Measurements from ENCODE around the gene ANKRD39. TPM values are rescaled to one million over a fixed set of nuclear protein-coding genes. Genes with fewer than 3 reads are reported as not detected.
A peak's percentile ranks its signal among the peaks of the same experiment; 100 is the strongest.

ANKRD39 gene
- total and polyA plus RNA-seq, 10 of the 15 experiments (the other 5 are each of a cell fraction or from before 2014, with no cell fraction given), result 7.4 to 36.2 (median 23.7) TPM

DNA sequence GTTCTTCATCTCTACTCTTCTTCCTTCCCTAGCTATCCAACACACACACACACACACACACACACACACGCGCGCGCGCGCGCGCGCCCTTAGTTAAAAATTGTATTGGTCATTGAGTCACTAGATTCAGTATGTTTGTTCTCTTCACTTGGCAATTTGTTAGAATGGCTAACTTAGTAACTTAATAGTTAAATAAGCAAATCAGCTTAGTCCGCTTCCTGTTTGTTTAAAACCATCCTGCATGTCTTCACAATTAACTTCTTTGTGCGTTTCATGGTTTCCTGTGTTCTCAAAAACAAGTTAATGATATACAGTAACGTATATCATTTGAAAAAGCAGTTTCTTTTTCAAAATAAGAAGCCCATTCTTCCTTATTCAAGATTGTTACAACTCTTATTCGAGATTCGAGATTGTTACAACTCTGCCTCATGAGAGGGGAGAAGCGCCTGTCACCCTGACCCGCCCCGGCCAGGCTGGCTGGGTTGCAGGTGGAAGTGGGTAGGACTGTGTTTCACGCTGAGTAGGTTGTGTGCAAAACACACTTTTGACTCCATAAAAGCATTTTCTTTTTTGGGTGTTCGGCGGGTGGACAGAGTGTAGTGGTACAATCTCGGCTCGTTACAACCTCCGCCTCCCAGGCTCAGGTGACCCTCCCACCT lies 51.2 kb downstream of the ANKRD39 start:
- in situ Hi-C loops (cut with MboI), result no loop called here
- H3K4me2 ChIP-seq (ENCODE audit: control insufficient read depth, insufficient read depth), result peak overlapping the region; percentile 51
- TF ChIP-seq, protein P1, sequence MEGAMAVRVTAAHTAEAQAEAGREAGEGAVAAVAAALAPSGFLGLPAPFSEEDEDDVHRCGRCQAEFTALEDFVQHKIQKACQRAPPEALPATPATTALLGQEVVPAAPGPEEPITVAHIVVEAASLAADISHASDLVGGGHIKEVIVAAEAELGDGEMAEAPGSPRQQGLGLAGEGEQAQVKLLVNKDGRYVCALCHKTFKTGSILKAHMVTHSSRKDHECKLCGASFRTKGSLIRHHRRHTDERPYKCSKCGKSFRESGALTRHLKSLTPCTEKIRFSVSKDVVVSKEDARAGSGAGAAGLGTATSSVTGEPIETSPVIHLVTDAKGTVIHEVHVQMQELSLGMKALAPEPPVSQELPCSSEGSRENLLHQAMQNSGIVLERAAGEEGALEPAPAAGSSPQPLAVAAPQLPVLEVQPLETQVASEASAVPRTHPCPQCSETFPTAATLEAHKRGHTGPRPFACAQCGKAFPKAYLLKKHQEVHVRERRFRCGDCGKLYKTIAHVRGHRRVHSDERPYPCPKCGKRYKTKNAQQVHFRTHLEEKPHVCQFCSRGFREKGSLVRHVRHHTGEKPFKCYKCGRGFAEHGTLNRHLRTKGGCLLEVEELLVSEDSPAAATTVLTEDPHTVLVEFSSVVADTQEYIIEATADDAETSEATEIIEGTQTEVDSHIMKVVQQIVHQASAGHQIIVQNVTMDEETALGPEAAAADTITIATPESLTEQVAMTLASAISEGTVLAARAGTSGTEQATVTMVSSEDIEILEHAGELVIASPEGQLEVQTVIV (IDR thresholded peaks at IDR 0.05; ENCODE audit: borderline replicate concordance, partially characterized antibody), result no peak
- TF ChIP-seq PRDM15 (CRISPR knock-in tag; IDR thresholded peaks at IDR 0.05) (no peak), SUZ12 (IDR thresholded peaks at IDR 0.05; ENCODE audit: unreplicated experiment) (no peak), IKZF1 (conservative IDR thresholded peaks at IDR 0.05) (no peak), IRF4 (IDR thresholded peaks at IDR 0.05; ENCODE audit: low read depth, low read length) (no peak), PAX5 (IDR thresholded peaks at IDR 0.05; ENCODE audit: borderline replicate concordance, low read depth, low read length) (no peak), BACH1 (IDR thresholded peaks at IDR 0.05; ENCODE audit: borderline replicate concordance) (no peak), WRNIP1 (IDR thresholded peaks at IDR 0.05; ENCODE audit: borderline replicate concordance, low read depth, low read length) (no peak), RAD21 (IDR thresholded peaks at IDR 0.05; ENCODE audit: insufficient read depth, low read depth, low read length) (no peak), MLLT1 (IDR thresholded peaks at IDR 0.05) (peak; percentile 75; the same call in 1 of the 2 replicates)

More for the DNA sequence above, 51.2 kb downstream of the ANKRD39 start:
- POLR2A ChIA-PET, result interaction anchor here (0.6 to 0.7 kb wide), 2 partner anchors 33 to 47 kb away, joined by 3 to 4 read pairs; no protein-coding TSS in a partner anchor
- intact Hi-C loops (cut with micrococcal nuclease; ENCODE audit: unreplicated experiment), result no loop called here
- Histone ChIP-seq H3K4me1 (ENCODE audit: control insufficient read depth, insufficient read depth, low read length) (peaks cover 13% of the 10 kb centered on the region), H3K27me3 (replicated peaks in 1 of 2; ENCODE audit: control insufficient read depth in 2 of 2, insufficient read depth in 2 of 2, low read length in 1 of 2) (no peaks in the 10 kb centered on the region), H3K79me2 (ENCODE audit: control insufficient read depth, insufficient read depth, low read length) (no peaks in the 10 kb centered on the region), H2AFZ (ENCODE audit: control insufficient read depth, low read depth, low read length) (peak overlapping the region; percentile 35), H3K4me3 (0 out of 2 replicates have a peak overlapping the region, but pooled peaks have one; percentile 1), H3K9me3 (replicated peaks; ENCODE audit: control insufficient read depth, insufficient read depth, low read length) (no peaks in the 10 kb centered on the region), H3K9ac (ENCODE audit: control insufficient read depth, insufficient read depth, low read length) (peak overlapping the region; percentile 13; the same call in 1 of the 2 replicates), H3K27ac (ENCODE audit: control insufficient read depth, insufficient read depth) (peak overlapping the region; percentile 38), H3K36me3 (ENCODE audit: control insufficient read depth in 2 of 2, insufficient read depth in 2 of 2, low read length in 1 of 2) (peaks cover 7 to 14% of the 10 kb centered on the region in 2 experiments; a peak in 3 of 4 replicates), H4K20me1 (ENCODE audit: control insufficient read depth, insufficient read depth) (no peaks in the 10 kb centered on the region)
- no peak for FAIRE-seq
- RAD21 ChIA-PET (ENCODE audit: unreplicated experiment), result interaction anchor here (1.2 kb wide), 1 partner anchor 38 kb away, joined by 3 read pairs; no protein-coding TSS in a partner anchor
- CTCF ChIA-PET, result interaction anchor here (0.8 to 1.4 kb wide), 2 partner anchors 9 to 43 kb away, joined by 3 to 4 read pairs; no protein-coding TSS in a partner anchor
- DNase-seq (ENCODE audit: low read depth, low spot score), result peak; percentile 38
- 38% methylated on average over 23 of the region's 23 CpGs for WGBS (ENCODE audit: insufficient coverage, insufficient replicate concordance, low lambda C conversion rate, missing lambda C conversion rate)
- SMC1A ChIA-PET (ENCODE audit: uncharacterized antibody, unreplicated experiment), result interaction anchor here (0.8 kb wide), 1 partner anchor 399 kb away, joined by 3 read pairs; no protein-coding TSS in a partner anchor
- BruUV-seq (replicated peaks), result no TSS peak
- peak; percentile 76 for ATAC-seq

Data from GM12878 (cell line).